Bronchial epithelial cell (primary cell): ENCODE results near the gene AHCY. TPM values are rescaled to one million over a fixed set of nuclear protein-coding genes. Genes with fewer than 3 reads are reported as not detected.

Experiments used
- DNase-seq: peaks from one replicate; pipeline ENCODE4 v3.0.0-alpha.2; 2010; ENCODE audit warnings: low read depth
- FAIRE-seq: peaks from 2 replicates; lab custom pipeline; 2011; peaks lifted over from hg19 to GRCh38; lab: Jason Lieb, UNC
- H3K27me3 ChIP-seq: 2 replicates; pipeline ENCODE4 v1.5.1; 2011; ENCODE audit warnings: low read length; ENCODE audit not compliant: control insufficient read depth, insufficient read depth
- H3K36me3 ChIP-seq: 2 replicates; pipeline ENCODE4 v1.5.1; 2011; ENCODE audit warnings: low read length; ENCODE audit not compliant: control insufficient read depth, insufficient read depth
- H3K4me3 ChIP-seq: 2 replicates; pipeline ENCODE4 v1.5.1; 2011; ENCODE audit warnings: mild to moderate bottlenecking, low read depth, low read length, control low read depth
- CTCF ChIP-seq: IDR thresholded peaks from 2 replicates; pipeline ENCODE4 v1.5.1; 2011; ENCODE audit warnings: mild to moderate bottlenecking, moderate library complexity, low read length, control low read depth, inconsistent platforms; ENCODE audit not compliant: insufficient read depth, severe bottlenecking
- total RNA-seq: library from RNA; depleted of rRNA; stranded (reverse); fragments of >200 nt; gene quantifications from 2 replicates; pipeline ENCODE4 v1.2.1, GENCODE V29; 2014

Gene AHCY
- total RNA-seq, 1 donor from 2014 or later = 278 TPM

- H3K4me3 ChIP-seq = no peak overlapping the region
- no peak for TF ChIP-seq CTCF
- no peak for DNase-seq
- FAIRE-seq = no peak
- H3K27me3 ChIP-seq = no peaks in the 10 kb centered on the region
- H3K36me3 ChIP-seq = no peaks in the 10 kb centered on the region
Measured at GRCh38 chr20:34318609-34319443, 15.7 kb upstream of the AHCY start.

- Histone ChIP-seq H3K36me3 (no peaks in the 10 kb centered on the region), H3K4me3 (no peak overlapping the region), H3K27me3 (no peaks in the 10 kb centered on the region)
- no peak for FAIRE-seq
- peak; percentile 85 for DNase-seq
- no peak for TF ChIP-seq CTCF
Measured at GRCh38 chr20:34316196-34316814, 13.2 kb upstream of the AHCY start.

GRCh38 chr20:34315236-34315635 lies 12.1 kb upstream of the AHCY start:
- H3K4me3 ChIP-seq = no peak overlapping the region
- no peak for TF ChIP-seq CTCF
- FAIRE-seq (no peak), DNase-seq (peak; percentile 59)
- H3K36me3 ChIP-seq = no peaks in the 10 kb centered on the region
- no peaks in the 10 kb centered on the region for H3K27me3 ChIP-seq

- peak; percentile 68 for FAIRE-seq
Measured at GRCh38 chr20:34312544-34313217, 9.5 kb upstream of the AHCY start.

GRCh38 chr20:34312024-34312460 lies 8.9 kb upstream of the AHCY start:
- DNase-seq (no peak), FAIRE-seq (no peak)
- no peaks in the 10 kb centered on the region for H3K36me3 ChIP-seq
- no peak overlapping the region for H3K4me3 ChIP-seq
- no peak for TF ChIP-seq CTCF
- no peaks in the 10 kb centered on the region for H3K27me3 ChIP-seq

More at GRCh38 chr20:34312544-34313217, 9.5 kb upstream of the AHCY start:
- peak; percentile 74 for DNase-seq
- Histone ChIP-seq H3K36me3 (no peaks in the 10 kb centered on the region), H3K27me3 (no peaks in the 10 kb centered on the region), H3K4me3 (no peak overlapping the region)
- peak; percentile 100 for TF ChIP-seq CTCF
